Mesothelial cell of epicardium (in vitro differentiated cells): ENCODE measurements around the gene SIX6. TPM values are rescaled to one million over a fixed set of nuclear protein-coding genes. Genes with fewer than 3 reads are reported as not detected.

ENCODE experiments used
- DNase-seq, 2 experiments: peaks; one replicate each; pipeline ENCODE4 v3.0.0; 2021; ENCODE audit warnings: low spot score in 2 of 2; ENCODE audit not compliant: unreplicated experiment in 2 of 2
- H3K27ac Mint-ChIP-seq: 2 replicates; pipeline ENCODE4 v1.8.0; 2021; ENCODE audit warnings: mixed read lengths
- H3K27me3 Mint-ChIP-seq: 2 replicates; pipeline ENCODE4 v1.8.0; 2021; ENCODE audit warnings: low read depth, mixed read lengths
- H3K36me3 Mint-ChIP-seq: 2 replicates; pipeline ENCODE4 v1.8.0; 2021; ENCODE audit warnings: mixed read lengths
- H3K4me1 Mint-ChIP-seq: 2 replicates; pipeline ENCODE4 v1.8.0; 2021; ENCODE audit warnings: mixed read lengths
- H3K4me3 Mint-ChIP-seq: 2 replicates; pipeline ENCODE4 v1.8.0; 2021; ENCODE audit warnings: mild to moderate bottlenecking, moderate library complexity, mixed read lengths
- H3K9me3 Mint-ChIP-seq: 2 replicates; pipeline ENCODE4 v1.8.0; 2021; ENCODE audit warnings: mixed read lengths
- total RNA-seq: library from RNA; stranded (reverse); gene quantifications from 3 replicates; pipeline ENCODE4 v1.2.1, GENCODE V29; 2021
- TF ChIP-seq, protein P1 (sequence below): fragments of 200-600 bp; sonication (generic); IDR thresholded peaks from one replicate; pipeline ENCODE4 v1.5.0; 2021; ENCODE audit warnings: antibody characterized with exemption; ENCODE audit not compliant: unreplicated experiment

The SIX6 gene
- total RNA-seq, 1 donor from 2014 or later = not detected

DNA sequence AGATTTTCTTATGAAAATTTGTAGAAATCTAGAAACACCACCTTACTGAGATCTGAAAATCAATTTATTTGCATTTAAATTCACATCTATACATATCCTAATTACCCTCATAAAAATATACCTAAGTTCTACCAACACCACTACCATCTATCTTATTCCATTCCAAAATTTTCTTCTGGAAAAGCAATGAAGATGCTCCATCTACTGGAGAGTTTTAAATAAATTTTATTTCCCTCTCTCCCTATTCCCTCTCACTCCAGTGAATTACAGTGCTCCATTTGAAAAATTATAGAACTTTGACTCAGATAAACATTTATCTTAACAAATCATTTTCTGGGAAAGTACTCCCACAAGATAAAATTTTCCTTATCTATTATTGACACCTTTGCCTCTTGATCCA lies 20.8 kb upstream of the SIX6 start:
- Mint-ChIP-seq H3K27me3 (peaks cover 38% of the 10 kb centered on the region), H3K4me3 (no peak overlapping the region), H3K9me3 (no peaks in the 10 kb centered on the region), H3K27ac (no peak overlapping the region), H3K4me1 (peaks cover 3% of the 10 kb centered on the region), H3K36me3 (no peaks in the 10 kb centered on the region)
- TF ChIP-seq, protein P1, sequence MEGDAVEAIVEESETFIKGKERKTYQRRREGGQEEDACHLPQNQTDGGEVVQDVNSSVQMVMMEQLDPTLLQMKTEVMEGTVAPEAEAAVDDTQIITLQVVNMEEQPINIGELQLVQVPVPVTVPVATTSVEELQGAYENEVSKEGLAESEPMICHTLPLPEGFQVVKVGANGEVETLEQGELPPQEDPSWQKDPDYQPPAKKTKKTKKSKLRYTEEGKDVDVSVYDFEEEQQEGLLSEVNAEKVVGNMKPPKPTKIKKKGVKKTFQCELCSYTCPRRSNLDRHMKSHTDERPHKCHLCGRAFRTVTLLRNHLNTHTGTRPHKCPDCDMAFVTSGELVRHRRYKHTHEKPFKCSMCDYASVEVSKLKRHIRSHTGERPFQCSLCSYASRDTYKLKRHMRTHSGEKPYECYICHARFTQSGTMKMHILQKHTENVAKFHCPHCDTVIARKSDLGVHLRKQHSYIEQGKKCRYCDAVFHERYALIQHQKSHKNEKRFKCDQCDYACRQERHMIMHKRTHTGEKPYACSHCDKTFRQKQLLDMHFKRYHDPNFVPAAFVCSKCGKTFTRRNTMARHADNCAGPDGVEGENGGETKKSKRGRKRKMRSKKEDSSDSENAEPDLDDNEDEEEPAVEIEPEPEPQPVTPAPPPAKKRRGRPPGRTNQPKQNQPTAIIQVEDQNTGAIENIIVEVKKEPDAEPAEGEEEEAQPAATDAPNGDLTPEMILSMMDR = no peak
- DNase-seq = no peak

DNA sequence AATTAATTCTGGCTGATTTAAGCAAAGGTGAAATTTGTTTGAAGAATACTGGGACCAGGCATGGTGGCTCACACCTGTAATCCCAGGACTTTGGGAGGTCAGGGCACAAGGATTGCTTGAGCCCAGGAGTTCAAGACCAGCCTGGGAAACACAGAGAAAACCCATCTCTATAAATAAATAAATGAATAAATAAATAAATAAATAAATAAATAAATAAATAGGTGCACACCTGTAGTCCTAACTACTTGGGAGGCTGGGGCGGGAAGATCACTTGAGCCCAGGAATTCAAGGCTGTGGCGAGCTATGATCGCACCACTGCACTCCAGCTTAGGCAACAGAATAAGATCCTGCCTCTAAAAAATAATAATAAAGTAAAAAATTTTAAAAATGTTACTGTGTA lies 18.7 kb upstream of the SIX6 start:
- Mint-ChIP-seq H3K4me3 (no peak overlapping the region), H3K27ac (no peak overlapping the region), H3K9me3 (no peaks in the 10 kb centered on the region), H3K27me3 (peaks cover 42% of the 10 kb centered on the region), H3K4me1 (peaks cover 2% of the 10 kb centered on the region), H3K36me3 (no peaks in the 10 kb centered on the region)
- DNase-seq = no peak
- TF ChIP-seq, protein P1 = no peak

DNA sequence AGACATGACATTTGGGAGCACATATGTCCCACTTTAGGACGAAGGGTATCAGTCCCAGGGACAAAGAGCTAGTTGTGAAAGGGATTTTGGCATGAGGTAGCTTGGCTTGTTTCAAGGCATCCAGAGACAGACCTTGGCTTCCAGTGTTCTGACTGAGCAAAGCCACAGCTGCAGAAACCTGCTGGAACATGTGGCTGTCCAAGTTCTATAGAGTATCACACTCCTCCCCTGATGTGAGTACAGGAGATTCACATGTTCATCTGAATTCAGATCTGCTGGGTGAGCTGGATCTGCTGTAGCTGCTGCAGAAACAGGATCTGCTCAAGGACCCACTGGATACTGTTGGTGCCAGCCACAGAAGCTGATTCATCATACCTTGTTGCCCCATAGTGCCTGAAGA lies 13.0 kb upstream of the SIX6 start:
- no peak overlapping the region for H3K4me3 Mint-ChIP-seq
- H3K27me3 Mint-ChIP-seq = peaks cover 80% of the 10 kb centered on the region
- H3K4me1 Mint-ChIP-seq = no peaks in the 10 kb centered on the region
- DNase-seq = no peak
- no peak overlapping the region for H3K27ac Mint-ChIP-seq
- TF ChIP-seq, protein P1 = no peak
- H3K36me3 Mint-ChIP-seq = no peaks in the 10 kb centered on the region
- H3K9me3 Mint-ChIP-seq = no peaks in the 10 kb centered on the region

DNA sequence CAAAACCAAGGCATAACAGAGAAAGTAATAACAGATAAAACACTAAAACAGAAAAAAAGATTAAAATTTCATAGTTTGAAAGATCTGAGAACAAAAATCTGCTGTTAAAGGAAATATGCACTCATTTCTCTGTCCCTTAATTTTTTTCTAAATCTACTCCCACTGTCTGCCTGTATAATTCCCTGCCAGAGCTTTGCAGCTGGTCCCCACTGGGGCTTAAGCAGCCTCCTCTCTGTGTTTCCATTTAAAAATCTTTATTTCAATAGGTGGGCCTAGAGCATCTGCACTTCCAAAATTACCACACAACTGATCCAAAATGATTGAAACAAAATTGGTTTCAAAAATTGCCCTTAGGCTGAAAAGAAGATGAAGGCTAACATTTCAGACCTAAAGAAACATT lies 6.4 kb upstream of the SIX6 start:
- no peak for DNase-seq
- Mint-ChIP-seq H3K27me3 (peaks cover 95% of the 10 kb centered on the region), H3K36me3 (no peaks in the 10 kb centered on the region), H3K4me1 (no peaks in the 10 kb centered on the region), H3K27ac (no peak overlapping the region), H3K4me3 (no peak overlapping the region), H3K9me3 (no peaks in the 10 kb centered on the region)
- TF ChIP-seq, protein P1 = no peak

DNA sequence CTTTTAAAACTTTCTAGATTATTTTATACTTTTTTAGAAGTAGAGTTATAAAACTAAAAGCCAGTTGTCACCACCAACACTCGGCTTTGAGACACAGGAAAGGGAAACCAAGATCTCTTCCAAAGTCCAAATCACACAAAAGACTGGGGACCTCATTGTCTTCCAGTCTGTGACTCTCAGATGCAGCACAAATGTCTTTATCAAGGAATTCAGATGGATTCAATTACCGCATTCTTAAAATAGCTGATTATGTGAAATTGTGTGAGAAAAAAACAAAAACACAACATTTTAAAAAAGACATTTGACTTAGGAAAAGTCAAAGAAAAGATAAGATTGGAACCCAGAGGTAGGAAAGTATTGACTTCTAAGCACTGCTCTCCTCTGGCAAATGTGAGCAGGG lies 3.5 kb upstream of the SIX6 start:
- Mint-ChIP-seq H3K9me3 (no peaks in the 10 kb centered on the region), H3K4me1 (peaks cover 3% of the 10 kb centered on the region), H3K36me3 (no peaks in the 10 kb centered on the region), H3K4me3 (no peak overlapping the region), H3K27me3 (peaks cover 100% of the 10 kb centered on the region), H3K27ac (no peak overlapping the region)
- DNase-seq = no peak
- TF ChIP-seq, protein P1 = no peak

DNA sequence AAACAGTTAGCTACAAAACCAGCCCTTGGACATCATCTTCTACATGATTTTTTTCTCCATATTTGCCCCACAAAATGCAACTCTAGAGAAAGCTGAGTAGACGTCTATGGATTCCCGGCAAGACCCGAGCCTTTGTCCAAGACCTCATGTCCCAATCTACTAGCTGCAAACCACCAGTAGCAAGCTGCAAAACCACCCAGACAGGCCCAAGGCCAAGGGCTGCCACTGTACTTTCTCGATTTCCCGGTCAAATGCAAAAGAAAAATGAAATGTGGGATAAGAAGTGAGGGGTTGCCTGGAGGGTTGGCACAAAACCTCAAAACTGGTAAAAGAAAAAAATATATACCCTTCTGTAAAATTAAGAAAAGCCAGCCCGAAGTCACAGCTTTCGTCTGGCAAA lies 2.9 kb upstream of the SIX6 start:
- Mint-ChIP-seq H3K9me3 (no peaks in the 10 kb centered on the region), H3K27ac (no peak overlapping the region), H3K4me1 (peaks cover 3% of the 10 kb centered on the region), H3K4me3 (no peak overlapping the region), H3K36me3 (no peaks in the 10 kb centered on the region), H3K27me3 (peaks cover 100% of the 10 kb centered on the region)
- DNase-seq = no peak
- TF ChIP-seq, protein P1 = no peak
